Measurements from ENCODE around the gene CHN2.
A peak's percentile ranks its signal among the peaks of the same experiment; 100 is the strongest.

Gene CHN2

DNA sequence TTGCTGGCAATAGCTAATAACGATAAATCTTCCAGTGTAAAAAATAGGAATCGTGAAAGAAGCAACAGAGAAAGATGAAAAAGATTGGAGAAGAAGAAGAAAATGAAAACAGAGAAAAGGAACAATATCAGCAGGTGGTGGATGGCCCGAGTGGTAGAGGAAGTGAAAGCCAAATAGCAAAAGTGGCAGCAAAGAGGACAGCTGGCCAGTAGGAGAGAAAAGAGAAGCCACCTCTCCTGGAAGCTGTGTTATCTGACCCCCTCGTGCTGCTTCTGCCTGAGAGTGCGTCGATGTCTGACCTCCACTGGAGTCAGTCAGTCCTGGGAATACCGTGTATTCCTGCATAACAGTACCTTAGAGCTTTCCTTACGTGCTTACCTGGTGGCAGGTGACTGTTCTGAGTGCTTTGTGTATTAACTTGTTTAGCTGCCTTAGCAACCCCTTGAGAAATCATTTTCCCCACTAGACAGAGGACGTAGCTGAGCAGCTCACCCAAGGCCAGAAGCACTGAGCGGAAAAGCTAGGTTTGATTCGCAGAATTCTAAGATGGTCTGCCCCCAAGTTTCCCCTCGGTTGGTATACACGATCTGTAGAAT lies 88.3 kb downstream of the CHN2 start:
- DNase-seq (ENCODE audit: low read depth in 2 of 2): no peak

DNA sequence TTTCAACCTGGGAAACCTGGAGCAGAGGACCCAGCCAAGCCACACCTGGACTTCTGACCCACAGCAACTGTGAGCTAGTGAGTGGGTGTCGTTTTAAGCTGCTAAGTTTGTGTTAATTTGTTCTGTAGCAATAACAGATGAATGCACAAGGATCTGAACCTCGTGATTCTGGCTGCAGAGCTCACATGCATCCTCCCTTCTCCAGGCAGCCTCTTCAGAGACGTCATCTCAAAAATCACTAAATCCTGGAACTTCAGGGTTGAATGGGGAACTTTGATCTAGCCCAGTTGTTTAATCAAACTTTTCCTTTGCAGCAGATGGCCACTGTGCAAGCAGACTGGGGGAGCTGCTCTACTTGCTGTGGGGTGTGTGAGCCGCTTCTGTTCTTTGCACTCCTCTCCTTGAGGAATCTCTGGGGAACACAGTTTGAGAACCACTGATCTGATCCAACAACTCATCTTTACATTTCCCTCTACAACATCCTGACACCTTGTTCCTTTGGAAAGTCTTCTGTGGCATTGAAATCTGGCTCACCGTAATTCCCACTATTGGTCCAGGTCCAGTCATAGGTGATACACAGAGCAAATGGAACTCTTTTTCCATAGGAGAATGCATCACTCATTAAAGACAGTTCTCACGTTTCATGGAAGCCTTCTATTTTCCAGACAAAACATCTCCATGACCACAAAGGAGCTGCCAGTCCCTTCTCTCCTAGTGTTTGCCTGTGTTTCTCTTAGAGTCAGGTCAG lies 90.3 kb downstream of the CHN2 start:
- DNase-seq (ENCODE audit: low read depth in 2 of 2): no peak

GRCh38 chr7:29285444-29285793 lies 90.8 kb downstream of the CHN2 start:
- peak; percentile 44 to 51 for DNase-seq (ENCODE audit: low read depth in 2 of 2)

DNA sequence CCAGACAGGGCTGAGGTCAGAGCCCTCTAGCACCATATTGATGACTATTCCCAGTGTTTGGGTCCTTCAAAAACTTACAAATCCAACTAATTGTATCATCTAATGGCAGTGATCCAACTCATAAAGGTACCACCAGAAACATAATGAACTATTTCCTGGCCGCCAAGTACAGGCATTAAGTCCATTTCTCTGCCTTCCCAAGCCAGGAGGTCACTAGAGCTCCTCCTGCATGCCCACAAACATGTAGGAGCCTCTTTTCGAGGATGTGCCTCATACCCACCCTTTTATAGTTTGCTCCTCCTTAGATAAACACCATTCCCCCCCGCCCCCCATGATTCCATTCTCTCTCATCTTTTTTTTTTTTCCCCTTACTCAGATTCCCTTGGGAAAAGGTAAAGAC lies 91.3 kb downstream of the CHN2 start:
- no peak for DNase-seq (ENCODE audit: low read depth in 2 of 2)

DNA sequence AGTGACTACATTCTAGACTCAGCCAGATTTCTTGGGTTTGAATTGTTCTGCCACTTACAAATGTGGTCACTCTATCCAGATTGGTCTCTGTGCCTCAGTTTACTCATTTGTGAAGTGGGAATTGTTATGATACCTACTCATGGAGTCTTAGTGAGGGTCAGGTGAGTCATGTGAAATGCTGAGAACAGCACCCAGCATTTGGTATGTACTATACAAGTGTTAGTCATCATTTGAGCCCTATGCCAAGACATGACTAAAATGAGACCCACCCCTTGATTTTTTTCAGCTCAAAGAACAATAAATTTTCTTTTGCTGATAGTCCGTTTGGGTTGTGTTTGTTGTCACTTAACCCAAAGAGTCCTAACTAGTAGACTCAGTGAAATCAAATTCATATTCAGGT lies 92.8 kb downstream of the CHN2 start:
- no peak for DNase-seq (ENCODE audit: low read depth in 2 of 2)

DNA sequence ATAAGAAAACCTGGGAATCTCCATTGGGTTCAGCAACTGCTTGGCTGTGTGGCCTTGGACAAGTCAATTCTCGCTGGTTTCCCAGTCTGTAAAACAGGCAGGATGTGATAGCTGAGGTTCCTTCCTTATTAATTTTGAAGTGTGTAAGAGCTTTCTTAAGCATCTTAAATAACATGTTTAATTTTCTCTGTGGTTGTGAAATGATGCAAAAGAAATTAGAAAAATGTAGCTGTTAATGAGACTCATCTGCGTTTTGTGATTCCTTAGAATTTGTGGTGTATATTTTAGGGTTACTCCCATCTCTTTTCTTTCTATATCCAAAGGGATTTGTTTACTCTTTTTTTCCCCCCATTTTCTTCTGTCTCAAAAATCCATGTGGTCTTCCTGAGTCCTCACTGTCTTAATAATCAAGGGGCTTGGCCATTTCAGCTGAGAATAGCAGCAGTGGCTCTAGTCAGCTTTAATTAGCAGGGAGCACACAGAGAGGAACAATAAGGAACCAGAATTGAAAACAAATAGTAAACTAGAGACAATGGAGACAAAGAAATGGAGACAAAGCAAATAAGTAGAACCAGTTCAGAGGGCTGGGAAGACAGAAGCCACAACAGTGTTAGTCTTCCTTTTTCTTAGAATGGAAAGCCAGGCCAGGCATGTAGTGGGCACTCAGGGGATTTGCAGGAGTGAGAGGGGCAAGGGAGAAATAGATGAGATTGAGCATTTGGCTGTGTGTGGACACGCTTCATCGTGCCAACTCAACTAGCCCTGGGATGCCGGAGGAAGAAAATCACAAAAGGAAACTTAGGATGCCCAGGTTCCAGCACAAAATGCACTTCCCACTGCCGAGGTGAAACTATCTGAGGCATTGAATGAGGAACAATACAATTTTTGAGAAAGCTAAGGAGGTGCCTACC lies 93.9 kb downstream of the CHN2 start:
- DNase-seq (ENCODE audit: low read depth in 2 of 2): no peak

DNA sequence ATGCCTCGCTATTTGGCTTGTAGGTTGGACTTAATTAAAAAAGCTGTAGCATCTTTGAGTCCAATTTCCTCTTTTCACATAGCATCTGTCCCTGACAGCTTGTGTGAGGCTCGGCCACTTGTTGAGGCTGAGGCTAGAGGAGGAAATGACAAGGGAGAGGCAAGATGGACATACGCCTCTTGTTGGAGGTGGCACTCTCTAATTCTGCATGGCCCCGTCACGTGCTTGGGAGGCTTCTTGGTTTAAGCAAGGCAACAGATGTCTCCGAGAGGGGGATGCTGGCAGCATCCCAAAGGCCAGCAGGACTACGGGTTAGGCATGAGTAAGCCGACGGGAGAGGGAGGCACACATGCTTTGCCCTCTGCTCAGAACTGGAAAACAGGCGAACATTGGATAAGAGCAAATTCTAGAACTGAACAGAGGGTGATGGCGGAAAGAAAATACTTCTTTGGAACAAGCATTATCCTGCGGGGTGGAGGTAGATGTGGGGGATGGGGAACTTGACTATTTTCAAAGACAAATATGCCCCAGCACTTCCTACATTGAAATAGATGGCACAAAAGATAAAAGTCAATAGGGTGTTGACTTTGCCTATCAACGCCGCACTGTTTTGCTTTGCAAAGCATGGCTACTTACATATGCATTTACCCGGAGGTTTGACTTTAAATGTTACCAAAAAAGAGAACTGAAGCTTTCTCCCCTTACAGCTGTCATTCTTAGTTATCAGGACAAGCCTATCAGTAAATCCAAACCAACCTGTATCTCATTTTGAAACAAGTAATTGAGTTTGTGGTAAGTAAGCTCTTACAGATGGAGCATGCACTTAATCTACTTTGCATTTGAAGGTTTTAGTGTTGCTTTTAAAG lies 94.8 kb downstream of the CHN2 start:
- no peak for DNase-seq (ENCODE audit: low read depth in 2 of 2)

- DNase-seq (ENCODE audit: low read depth in 2 of 2): no peak
These were observed 96.3 kb downstream of the CHN2 start for GRCh38 chr7:29290829-29291228.

DNA sequence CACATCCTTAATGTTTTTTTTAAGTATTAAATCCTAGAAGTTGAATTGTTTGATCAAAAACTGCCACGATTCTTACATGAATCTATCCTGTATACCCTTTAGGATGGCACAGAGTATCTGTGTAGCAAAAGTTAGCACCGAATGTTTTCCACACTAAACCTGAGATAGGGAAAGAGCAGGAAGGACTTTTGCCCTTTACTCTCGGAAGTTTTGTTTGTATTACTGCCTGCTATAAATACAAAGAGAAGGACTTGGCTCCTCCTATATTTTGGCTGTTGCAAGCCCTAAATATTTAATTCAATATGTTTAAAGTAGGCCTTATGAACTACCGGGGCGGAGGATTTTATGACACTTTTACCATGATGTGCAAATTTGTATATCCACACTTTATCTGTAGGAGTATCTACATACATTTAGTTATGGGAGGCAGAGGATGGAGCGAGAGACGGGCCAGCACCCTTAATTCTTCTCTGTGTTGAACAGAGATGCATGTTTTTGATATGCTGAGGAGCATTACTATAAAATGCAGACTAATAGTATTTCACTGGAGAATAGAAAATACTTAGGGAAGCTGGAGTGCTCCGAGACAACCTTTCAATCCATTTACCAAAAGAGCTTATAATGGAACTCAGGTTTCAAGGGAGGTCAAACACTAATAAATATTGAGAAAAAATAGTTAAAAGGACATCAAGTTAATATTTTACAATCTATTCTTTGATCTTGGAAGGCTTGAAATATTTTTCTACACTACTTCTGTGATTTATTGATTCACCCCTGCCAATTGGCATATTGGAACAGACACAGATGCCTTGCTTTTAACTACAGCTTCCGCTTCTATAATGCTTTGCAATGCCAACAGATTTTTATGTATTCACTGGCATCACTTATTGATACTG lies 97.4 kb downstream of the CHN2 start:
- DNase-seq (ENCODE audit: low read depth in 2 of 2): no peak

- DNase-seq (ENCODE audit: low read depth in 2 of 2): no peak
These were observed 98.5 kb downstream of the CHN2 start for GRCh38 chr7:29292886-29293658.

DNA sequence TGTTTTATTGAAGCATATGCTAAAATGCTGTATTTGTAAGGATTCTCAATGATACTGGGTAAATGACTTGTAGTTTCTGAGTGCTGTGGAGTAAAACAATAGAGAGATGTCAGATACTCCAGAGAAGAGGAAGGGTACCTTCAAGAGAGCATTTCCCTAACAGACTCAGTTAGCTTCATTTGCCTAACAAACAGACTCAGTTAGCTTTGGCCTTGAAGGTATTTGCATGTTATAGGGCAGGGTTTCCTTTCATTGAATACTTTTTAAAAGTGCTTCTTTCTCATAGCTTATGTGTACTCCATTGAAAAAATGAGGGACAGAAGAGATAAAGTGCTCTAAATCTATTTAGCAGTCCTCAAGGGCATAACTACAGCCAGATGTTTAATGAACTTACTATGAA lies 101.8 kb downstream of the CHN2 start:
- no peak for DNase-seq (ENCODE audit: low read depth in 2 of 2)

DNA sequence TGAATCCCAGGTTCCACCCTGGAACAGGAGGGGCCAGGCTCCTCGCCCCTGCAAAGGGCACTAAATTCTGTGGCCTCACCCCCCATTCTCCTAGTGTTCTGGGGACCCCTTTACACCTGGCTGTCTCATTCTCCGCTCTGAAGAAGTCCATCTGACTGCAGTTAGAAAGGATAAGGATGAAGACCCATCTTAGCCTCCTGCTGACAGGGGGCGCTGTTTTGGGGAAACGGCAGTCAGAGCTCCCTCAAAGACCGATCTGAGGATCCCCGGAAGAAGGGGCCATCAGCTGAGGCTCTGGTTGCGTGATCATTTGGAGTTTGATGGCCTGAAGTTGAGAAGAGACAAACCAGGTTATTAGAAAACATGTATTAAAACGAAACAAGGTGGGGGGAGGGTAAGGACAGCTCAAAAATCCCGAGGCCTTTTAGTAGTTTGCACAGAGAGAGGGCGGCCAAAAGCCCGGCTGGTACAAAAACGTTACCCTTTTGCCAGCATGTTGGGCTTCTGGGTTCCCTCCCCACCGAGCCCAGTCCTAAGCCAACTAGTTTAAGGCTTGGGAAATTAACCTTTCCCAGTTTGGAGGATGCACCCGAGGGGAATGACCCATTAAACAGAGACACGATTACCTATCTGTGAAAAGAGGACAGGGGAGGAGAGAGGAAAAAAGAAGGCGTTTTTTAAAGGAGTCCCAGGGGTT lies 102.8 kb downstream of the CHN2 start:
- DNase-seq (ENCODE audit: low read depth in 2 of 2): no peak

- no peak for DNase-seq (ENCODE audit: low read depth in 2 of 2)
These were observed 104.5 kb downstream of the CHN2 start for GRCh38 chr7:29299086-29299485.

- DNase-seq (ENCODE audit: low read depth in 2 of 2): no peak
These were observed 105.5 kb downstream of the CHN2 start for GRCh38 chr7:29300026-29300480.

DNA sequence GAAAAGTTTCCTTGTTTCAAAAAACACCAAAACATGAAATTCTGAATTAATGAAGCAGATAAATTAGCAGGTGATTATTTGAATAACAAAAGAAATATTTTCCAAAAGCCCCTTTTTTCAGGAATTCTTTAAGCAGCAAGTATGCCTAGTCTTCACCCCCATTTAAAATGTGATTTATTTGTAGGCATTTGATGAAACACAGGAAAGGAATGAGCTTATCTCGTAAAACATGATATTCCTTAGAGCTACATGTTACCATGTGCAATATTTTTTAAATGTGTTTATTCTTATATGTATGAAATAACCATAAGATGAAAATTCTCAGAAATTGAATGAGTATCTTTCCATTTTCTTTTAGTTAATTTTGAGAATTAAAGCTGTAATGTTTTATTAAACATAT lies 106.1 kb downstream of the CHN2 start:
- DNase-seq (ENCODE audit: low read depth in 2 of 2): no peak

GRCh38 chr7:29302666-29303395 lies 108.3 kb downstream of the CHN2 start:
- no peak for DNase-seq (ENCODE audit: low read depth in 2 of 2)

DNA sequence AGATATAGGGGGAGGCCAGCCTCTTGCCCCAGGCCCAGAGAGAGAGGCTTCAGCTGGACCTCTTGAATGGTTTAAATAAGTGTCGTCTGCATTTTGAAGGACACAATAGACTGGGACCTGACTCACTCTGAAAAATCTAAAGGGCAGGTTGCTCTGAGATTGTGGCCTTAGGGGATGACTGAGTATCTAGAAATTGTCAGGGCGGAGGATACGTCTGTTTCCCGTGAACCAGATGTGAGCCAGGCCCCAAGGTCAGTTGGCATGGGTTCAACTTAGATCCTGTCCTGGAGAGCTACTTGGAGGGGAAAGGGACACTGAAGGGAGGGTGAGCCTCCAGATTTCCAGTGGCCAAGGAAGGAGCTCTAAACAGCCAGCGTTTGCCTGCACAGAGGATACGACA lies 110.2 kb downstream of the CHN2 start:
- DNase-seq (ENCODE audit: low read depth in 2 of 2): no peak

GRCh38 chr7:29306319-29306991 lies 111.9 kb downstream of the CHN2 start:
- DNase-seq (ENCODE audit: low read depth in 2 of 2): no peak
